Left cardiac atrium (tissue), 4 donors: ENCODE data around the gene ZNF3. TPM values are rescaled to one million over a fixed set of nuclear protein-coding genes. Genes with fewer than 3 reads are reported as not detected.

Experiments used
- ATAC-seq, 2 donors: fragments of 200-7000 bp; cut with Tn5 transposase; one replicate each; pipeline ENCODE4 v1.9.1; 2020; ENCODE audit warnings: mild to moderate bottlenecking in 2 of 2, moderate library complexity in 2 of 2
- DNase-seq: peaks from one replicate; pipeline ENCODE4 v3.0.0-alpha.2; 2020
- intact Hi-C, 2 donors: fragments of 100-400 bp; cut with DNase I; formaldehyde crosslinking; loops; one replicate each; pipeline versions ENCODE4 v1.14.1 to v1.15.1; 2022 to 2023
- total RNA-seq, 2 donors: library from RNA; stranded (reverse); fragmentation: NEBNext Ultra II Directional; extraction: Animal tissue kit (Norgen Biotek cat#: 25700); gene quantifications; one replicate each; pipeline ENCODE4 v1.2.1, GENCODE V29; 2021
- donor health status: DM: no; HTN: yes; CAD: no.
- donor health status: DM: no; HTN: yes; CAD: no; lungs with severe emphysema.
- donor health status: DM: yes; HTN: yes; CAD: no.
- donor health status: Dilated cardiomyopathy.

Gene ZNF3
- total RNA-seq, 2 donors from 2014 or later, result 14.6 to 17.3 TPM

DNA sequence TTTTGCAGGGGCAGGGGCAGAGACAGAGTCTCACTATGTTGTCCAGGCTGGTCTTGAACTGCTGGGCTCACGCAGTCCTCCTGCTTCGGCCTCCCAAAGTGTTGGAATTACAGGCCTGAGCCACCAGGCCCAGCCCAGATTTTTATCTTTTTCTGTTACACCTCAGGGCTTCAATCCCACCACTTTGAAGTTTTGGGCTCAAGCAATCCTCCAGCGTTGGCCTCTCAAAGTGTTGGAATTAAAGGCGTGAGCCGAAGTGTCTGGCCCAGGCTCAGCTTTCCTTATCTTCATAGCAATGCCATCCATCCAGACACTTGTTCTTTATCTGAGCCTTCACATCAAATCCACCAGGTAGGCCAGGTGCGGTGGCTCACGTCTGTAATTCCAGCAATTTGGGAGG lies 33.5 kb upstream of the ZNF3 start:
- intact Hi-C loops, result no loop called here
- DNase-seq (no peak), ATAC-seq (no peak)

DNA sequence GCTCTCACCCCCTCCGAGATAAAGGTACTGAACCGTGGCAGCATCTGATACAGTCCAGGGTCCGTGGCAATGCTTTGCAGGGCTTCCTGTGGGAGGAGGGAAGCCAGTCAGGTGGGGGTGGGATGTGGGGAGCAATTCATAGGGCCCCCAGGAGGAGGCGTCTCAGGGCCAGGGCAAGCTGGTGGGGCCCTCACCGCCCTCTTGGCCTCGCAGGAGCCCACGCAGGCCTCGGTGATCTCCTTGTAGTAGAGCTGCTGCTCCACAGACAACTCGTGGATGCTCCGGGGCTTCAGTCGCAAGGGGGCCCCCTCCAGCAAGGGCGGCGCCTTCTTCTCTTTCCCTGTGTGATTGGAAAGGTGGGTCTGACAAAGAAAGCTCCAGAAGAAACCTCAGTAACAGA lies 30.4 kb upstream of the ZNF3 start:
- no peak for DNase-seq
- no peak for ATAC-seq
- intact Hi-C loops, result no loop called here

- ATAC-seq (no peak), DNase-seq (no peak)
- intact Hi-C loops, result no loop called here
Observed at GRCh38 chr7:100111156-100111555, 29.6 kb upstream of the ZNF3 start.

- ATAC-seq (no peak), DNase-seq (no peak)
- intact Hi-C loops, result no loop called here
Observed at GRCh38 chr7:100109521-100110163, 28.1 kb upstream of the ZNF3 start.

- ATAC-seq (no peak), DNase-seq (no peak)
- intact Hi-C loops, result no loop called here
Observed at GRCh38 chr7:100107890-100108289, 26.4 kb upstream of the ZNF3 start.

DNA sequence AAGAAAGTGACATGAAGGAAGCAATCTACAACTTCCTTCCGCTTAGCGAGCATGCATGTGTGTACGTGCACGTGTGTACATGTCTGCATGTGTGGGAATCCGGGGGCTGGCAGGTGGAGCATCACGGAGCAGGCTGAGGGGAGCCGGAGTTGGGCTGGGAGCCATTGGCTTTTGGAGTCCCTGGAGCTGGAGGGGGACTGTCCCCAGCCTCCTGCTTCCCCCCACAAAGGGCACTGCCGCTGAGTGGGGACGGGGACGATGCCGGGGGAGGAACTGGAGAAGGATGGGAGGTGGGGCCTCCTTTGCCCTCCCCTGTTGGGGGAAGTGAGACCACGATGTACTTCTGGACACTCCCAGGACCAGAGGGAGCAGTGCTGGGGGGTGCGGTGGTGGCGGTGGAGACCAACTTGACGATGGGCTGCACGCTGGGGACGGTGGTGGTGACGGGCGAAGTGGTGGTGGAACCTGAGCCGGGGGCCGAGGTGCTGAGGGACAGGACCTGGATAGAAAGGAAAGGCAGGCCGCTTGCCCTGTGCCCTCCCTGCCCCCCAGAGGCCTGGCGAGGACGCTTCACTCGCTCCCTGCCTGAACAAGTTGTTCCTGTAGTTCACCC lies 25.7 kb upstream of the ZNF3 start:
- ATAC-seq, result no peak
- intact Hi-C loops, result no loop called here

GRCh38 chr7:100106633-100107032 lies 25.1 kb upstream of the ZNF3 start:
- intact Hi-C loops, result no loop called here
- no peak for ATAC-seq
- DNase-seq, result no peak

More for the DNA sequence above, 25.7 kb upstream of the ZNF3 start:
- DNase-seq, result no peak

- ATAC-seq (no peak), DNase-seq (no peak)
- intact Hi-C loops, result no loop called here
Observed at GRCh38 chr7:100105534-100105933, 24.0 kb upstream of the ZNF3 start.

DNA sequence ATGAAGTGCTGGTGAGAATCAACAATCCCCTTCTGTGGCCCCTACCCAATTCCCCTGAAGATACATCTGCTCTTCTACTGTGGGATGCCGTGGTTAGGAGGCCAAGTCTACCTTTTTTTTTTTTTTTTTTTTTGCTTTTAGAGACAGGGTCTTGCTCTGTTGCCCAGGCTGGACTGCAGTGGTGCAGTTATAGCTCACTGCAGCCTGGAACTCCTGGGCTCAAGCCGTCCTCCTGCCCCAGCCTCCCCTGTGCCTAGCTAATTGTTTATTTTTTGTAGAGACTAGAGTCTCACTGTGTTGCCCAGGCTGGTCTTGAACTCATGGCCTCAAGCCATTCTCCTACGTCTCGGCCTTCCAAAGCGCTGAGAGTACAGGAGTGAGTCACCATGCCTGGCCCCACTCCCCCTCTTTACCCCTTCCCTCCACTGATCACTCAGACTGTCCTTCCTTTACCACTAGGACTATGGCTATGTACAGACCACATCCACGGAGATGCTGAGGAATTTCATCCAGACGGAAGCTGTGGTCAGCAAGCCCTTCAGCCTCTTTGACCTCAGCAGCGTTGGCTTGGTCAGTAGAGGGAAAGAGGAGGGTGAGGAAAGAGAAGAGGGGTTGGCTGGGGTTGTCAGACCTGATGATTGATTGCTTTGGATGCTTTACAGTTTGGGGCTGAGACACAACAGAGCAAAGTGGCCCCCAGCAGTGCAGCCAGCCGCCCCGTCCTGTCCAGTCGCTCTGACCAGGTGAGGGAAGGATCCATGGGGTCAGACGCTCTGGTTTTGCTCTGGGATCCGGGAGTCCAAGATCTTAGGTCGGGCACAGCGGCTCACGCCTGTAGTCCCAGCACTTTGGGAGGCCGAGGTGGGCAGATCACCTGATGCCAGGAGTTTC lies 21.7 kb upstream of the ZNF3 start:
- ATAC-seq (no peak), DNase-seq (no peak)
- intact Hi-C loops, result no loop called here

GRCh38 chr7:100101016-100101862 lies 19.7 kb upstream of the ZNF3 start, which contains the start of the genes AP4M1 and MCM7:
Gene AP4M1, plus strand, starts transcription at chr7:100101643. Its CDS starts 72 bp downstream, at chr7:100101715.
Gene MCM7, minus strand, starts transcription at chr7:100101397. Its CDS starts 103 bp downstream, at chr7:100101294.
- intact Hi-C loops, result no loop called here
- peak; percentile 96 to 97 for ATAC-seq
- peak; percentile 99 for DNase-seq

- peak; percentile 94 for DNase-seq
- peak; percentile 92 to 95 for ATAC-seq
- intact Hi-C loops, result no loop called here
Observed at GRCh38 chr7:100100420-100101015, 19.0 kb upstream of the ZNF3 start.

- ATAC-seq, result no peak
Observed at GRCh38 chr7:100099452-100099851, 17.9 kb upstream of the ZNF3 start.

GRCh38 chr7:100098913-100099312 lies 17.4 kb upstream of the ZNF3 start:
- DNase-seq, result no peak
- intact Hi-C loops, result no loop called here
- ATAC-seq, result no peak

More at GRCh38 chr7:100099452-100099851, 17.9 kb upstream of the ZNF3 start:
- no peak for DNase-seq
- intact Hi-C loops, result no loop called here

DNA sequence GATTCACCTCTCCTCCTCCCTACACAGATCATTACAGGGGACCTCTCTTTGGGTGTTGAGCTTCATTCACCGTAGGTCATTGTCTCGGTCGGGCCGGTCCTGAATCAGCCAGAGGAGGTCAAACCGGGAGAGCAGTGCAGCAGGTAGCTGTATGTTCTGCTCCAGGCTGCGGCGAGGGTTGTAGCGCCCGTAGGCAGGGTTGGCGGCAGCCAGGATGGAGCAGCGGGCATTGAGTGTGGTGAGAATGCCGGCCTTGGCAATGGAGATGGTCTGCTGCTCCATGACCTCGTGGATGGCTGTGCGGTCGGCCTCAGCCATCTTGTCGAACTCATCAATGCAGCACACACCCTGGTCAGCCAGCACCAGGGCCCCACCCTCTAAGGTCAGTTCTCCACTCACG lies 14.2 kb upstream of the ZNF3 start:
- ATAC-seq, result no peak
- DNase-seq, result no peak
- intact Hi-C loops, result no loop called here

DNA sequence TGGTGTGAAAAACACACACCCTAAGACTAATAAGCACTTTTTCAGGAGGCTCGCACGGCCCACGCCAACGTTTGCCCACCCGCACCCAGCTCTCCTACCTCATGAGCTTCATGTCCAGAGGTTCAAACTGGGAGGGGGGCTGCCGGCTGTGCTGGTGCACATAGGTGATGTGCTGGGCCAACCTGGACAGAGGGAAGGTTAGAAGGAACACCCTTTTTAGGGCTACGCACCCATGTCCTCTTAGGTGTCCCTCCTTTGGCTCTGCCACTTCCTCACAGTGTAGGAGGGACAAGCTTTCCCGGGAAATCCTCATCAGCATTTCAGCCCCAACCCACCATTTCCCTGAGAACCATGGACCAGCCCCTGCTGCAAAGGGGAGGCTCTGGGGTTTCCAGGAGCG lies 13.8 kb upstream of the ZNF3 start:
- intact Hi-C loops, result no loop called here
- ATAC-seq, result no peak
- DNase-seq, result no peak

DNA sequence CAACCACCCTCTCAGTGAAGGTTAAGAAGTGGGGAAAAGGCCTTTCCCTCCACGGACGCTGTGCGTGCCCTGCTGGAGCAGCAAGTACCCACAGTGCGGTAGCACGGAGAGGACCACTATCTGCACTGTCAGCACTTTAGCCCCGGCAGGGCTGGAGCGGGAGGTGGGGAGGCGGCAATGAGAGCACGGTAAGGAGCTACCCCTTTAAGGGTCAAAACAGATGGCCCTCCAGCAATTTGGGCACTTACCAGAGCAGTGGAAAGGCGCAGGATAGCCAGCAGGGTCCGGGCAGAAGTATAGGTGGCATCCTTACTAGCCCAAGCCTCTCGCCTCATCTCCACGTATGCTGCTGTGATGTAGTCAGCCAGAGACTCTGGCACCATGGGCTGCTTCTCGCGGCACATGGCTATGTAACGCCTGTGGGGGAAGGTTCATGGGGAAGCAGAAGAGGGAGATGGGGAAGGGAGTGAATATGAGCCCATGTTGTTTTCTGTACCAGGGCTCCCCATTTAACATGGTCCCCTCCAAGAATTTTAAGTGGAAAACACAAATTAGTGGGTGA lies 12.5 kb upstream of the ZNF3 start:
- intact Hi-C loops, result no loop called here
- ATAC-seq, result peak in 1 of 2 donors; percentile 34
- no peak for DNase-seq

DNA sequence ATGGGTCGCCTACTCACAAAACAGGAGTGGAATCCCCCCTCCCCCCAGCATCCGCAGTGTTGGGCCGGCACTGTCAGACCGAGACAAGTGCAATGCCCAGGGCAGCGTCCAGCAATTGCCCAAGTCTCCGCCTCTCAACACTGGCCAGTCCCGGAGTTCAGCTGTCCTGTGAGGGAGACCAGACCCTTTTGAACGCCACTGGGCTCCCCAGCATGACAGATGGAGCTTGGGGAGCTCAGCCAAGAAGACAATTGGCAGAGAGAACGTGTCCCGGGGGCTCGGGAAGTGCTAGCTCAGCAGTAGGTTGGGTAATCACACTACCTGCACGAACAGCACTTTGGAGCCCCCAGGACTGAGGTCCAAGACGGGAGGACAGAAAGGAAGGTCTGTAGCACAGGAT lies 12.0 kb upstream of the ZNF3 start:
- DNase-seq, result no peak
- intact Hi-C loops, result no loop called here

GRCh38 chr7:100093054-100093453 lies 11.5 kb upstream of the ZNF3 start:
- ATAC-seq (no peak), DNase-seq (no peak)
- intact Hi-C loops, result no loop called here

More for the DNA sequence above, 12.0 kb upstream of the ZNF3 start:
- ATAC-seq, result peak in 1 of 2 donors; percentile 59
